Breast epithelium (tissue), 4 donors: ENCODE measurements around the gene CDC26. TPM values are rescaled to one million over a fixed set of nuclear protein-coding genes. Genes with fewer than 3 reads are reported as not detected.

Experiments
- DNase-seq, 2 donors: peaks; one replicate each; pipeline ENCODE4 v3.0.0-alpha.2; 2019; ENCODE audit warnings: low spot score in 2 of 2
- H3K27ac ChIP-seq, 2 donors: fragments of 200-600 bp; sonication (generic) in 1 of 2; one replicate each; pipeline ENCODE4 v1.5.1; 2016 to 2019; ENCODE audit warnings: mild to moderate bottlenecking in 1 of 2
- H3K27me3 ChIP-seq, 2 donors: fragments of 200-600 bp; sonication (generic) in 1 of 2; one replicate each; pipeline versions ENCODE4 v1.5.1 to v1.6.0; 2017 to 2019; ENCODE audit warnings: control low read depth in 1 of 2, mild to moderate bottlenecking in 1 of 2
- H3K36me3 ChIP-seq: fragments of 200-600 bp; one replicate; pipeline ENCODE4 v1.5.1; 2019
- H3K4me1 ChIP-seq, 2 donors: fragments of 200-600 bp; sonication (generic); one replicate each; pipeline ENCODE4 v1.5.1; 2016 to 2019; ENCODE audit warnings: control low read depth in 1 of 2
- H3K4me3 ChIP-seq, 3 donors: fragments of 200-600 bp; sonication (generic); 1 replicate in 2 of 3; 2 replicates in 1 of 3; pipeline ENCODE4 v1.5.1; 2016 to 2019; ENCODE audit warnings: mild to moderate bottlenecking in 3 of 3, moderate library complexity in 2 of 3
- H3K9me3 ChIP-seq, 2 donors: fragments of 200-600 bp; sonication (generic) in 1 of 2; one replicate each; pipeline ENCODE4 v1.5.1; 2016 to 2019; ENCODE audit warnings: control low read depth in 1 of 2
- CTCF ChIP-seq, 3 donors: fragments of 450-650 bp; IDR thresholded peaks; one replicate each; pipeline ENCODE4 v1.5.1; 2016 to 2017; ENCODE audit warnings: antibody characterized with exemption in 3 of 3, mild to moderate bottlenecking in 3 of 3, moderate library complexity in 3 of 3
- POLR2A ChIP-seq: fragments of 450-650 bp; IDR thresholded peaks from one replicate; pipeline ENCODE4 v1.6.1; 2016; ENCODE audit warnings: antibody characterized with exemption, mild to moderate bottlenecking, moderate library complexity
- POLR2AphosphoS5 ChIP-seq, 3 donors: sonication (generic); formaldehyde crosslinking; IDR thresholded peaks; one replicate each; pipeline ENCODE4 v1.6.1; 2017; ENCODE audit warnings: antibody characterized with exemption in 3 of 3
- intact Hi-C: fragments of 100-400 bp; cut with DNase I; formaldehyde crosslinking; loops from one replicate; pipeline ENCODE4 v1.15.1; 2023; ENCODE audit warnings: low total_unique reads
- total RNA-seq, 3 donors: library from RNA; depleted of rRNA; stranded (reverse); fragments of >200 nt; gene quantifications; one replicate each; pipeline ENCODE4 v1.1.0, GENCODE V29; 2016

Gene CDC26
- total RNA-seq, 3 donors from 2014 or later, result 32.0 to 46.2 (median 39.1) TPM

- Histone ChIP-seq H3K9me3 (no peaks in the 10 kb centered on the region), H3K27ac (peak overlapping the region; percentile 1 to 38), H3K36me3 (no peaks in the 10 kb centered on the region), H3K4me1 (peaks cover 0 to 4% of the 10 kb centered on the region in 2 donors), H3K27me3 (no peaks in the 10 kb centered on the region), H3K4me3 (no peak overlapping the region)
- peak in 1 of 2 donors; percentile 54 for DNase-seq
- no peak for TF ChIP-seq CTCF (IDR thresholded peaks at IDR 0.05)
- no peak for TF ChIP-seq POLR2AphosphoS5 (IDR thresholded peaks at IDR 0.05)
- TF ChIP-seq POLR2A, result no peak
- intact Hi-C loops, result no loop called here
Measured at GRCh38 chr9:113261917-113262671, 13.3 kb downstream of the CDC26 start.

DNA sequence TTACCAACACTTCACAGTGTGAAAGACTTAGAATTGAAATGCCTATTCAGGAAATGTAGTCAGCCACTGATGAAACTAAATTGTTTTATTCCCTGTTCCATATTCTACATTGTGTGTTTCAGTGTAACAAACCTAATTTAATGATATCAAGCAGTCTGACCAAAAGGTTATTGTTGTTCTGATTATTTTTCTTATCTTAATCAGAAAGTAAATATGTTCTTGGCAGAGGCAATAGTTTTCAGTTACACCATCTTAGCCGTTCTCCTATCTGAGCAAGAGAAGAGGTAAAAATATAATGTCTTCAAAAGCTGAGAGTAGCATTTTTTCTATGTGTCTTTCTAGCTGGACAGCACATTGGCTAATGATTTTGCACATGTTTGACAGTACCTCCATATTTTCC, 17.1 kb downstream of the CDC26 start:
- Histone ChIP-seq H3K9me3 (no peaks in the 10 kb centered on the region), H3K27ac (no peak overlapping the region), H3K4me3 (no peak overlapping the region), H3K36me3 (no peaks in the 10 kb centered on the region), H3K4me1 (peaks cover 0 to 4% of the 10 kb centered on the region in 2 donors), H3K27me3 (no peaks in the 10 kb centered on the region)
- intact Hi-C loops, result loop anchor here (5.0 kb wide), 1 partner anchor 1149 kb away; no protein-coding TSS in a partner anchor
- TF ChIP-seq POLR2A, result no peak
- TF ChIP-seq CTCF (IDR thresholded peaks at IDR 0.05), result no peak
- no peak for TF ChIP-seq POLR2AphosphoS5 (IDR thresholded peaks at IDR 0.05)
- no peak for DNase-seq

- H3K36me3 ChIP-seq, result no peaks in the 10 kb centered on the region
- peaks cover 0 to 4% of the 10 kb centered on the region in 2 donors for H3K4me1 ChIP-seq
- no peak overlapping the region for H3K27ac ChIP-seq
- no peak for DNase-seq
- H3K9me3 ChIP-seq, result no peaks in the 10 kb centered on the region
- TF ChIP-seq CTCF (IDR thresholded peaks at IDR 0.05) (no peak), POLR2AphosphoS5 (IDR thresholded peaks at IDR 0.05) (no peak), POLR2A (no peak)
- H3K27me3 ChIP-seq, result no peaks in the 10 kb centered on the region
- H3K4me3 ChIP-seq, result no peak overlapping the region
- intact Hi-C loops, result loop anchor here (5.0 kb wide), 1 partner anchor 1149 kb away; no protein-coding TSS in a partner anchor
Measured at GRCh38 chr9:113257863-113258262, 17.5 kb downstream of the CDC26 start.

DNA sequence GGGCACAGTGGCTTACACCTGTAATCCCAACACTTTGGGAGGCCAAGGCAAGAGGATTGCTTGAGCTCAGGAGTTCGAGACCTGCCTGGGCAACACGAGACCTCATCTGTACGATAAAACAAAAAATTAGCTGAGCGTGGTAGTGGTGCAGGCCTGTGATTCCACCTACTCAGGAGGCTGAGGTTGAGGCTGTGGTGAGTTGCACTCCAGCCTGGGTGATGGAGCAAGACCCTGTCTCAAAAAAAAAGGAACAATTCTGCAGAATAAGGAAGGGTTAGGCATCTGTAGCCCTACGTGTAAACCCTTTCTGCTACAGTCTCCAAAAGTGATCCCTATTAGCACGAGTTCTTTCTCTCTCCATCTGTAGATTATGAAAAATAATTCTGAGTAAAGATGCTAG, 19.9 kb downstream of the CDC26 start:
- intact Hi-C loops, result loop anchor here (5.0 kb wide), 1 partner anchor 1152 kb away; no protein-coding TSS in a partner anchor
- Histone ChIP-seq H3K27me3 (no peaks in the 10 kb centered on the region), H3K36me3 (no peaks in the 10 kb centered on the region), H3K4me1 (no peaks in the 10 kb centered on the region), H3K4me3 (no peak overlapping the region), H3K27ac (no peak overlapping the region), H3K9me3 (no peaks in the 10 kb centered on the region)
- TF ChIP-seq POLR2A (no peak), CTCF (IDR thresholded peaks at IDR 0.05) (no peak), POLR2AphosphoS5 (IDR thresholded peaks at IDR 0.05) (no peak)
- no peak for DNase-seq

DNA sequence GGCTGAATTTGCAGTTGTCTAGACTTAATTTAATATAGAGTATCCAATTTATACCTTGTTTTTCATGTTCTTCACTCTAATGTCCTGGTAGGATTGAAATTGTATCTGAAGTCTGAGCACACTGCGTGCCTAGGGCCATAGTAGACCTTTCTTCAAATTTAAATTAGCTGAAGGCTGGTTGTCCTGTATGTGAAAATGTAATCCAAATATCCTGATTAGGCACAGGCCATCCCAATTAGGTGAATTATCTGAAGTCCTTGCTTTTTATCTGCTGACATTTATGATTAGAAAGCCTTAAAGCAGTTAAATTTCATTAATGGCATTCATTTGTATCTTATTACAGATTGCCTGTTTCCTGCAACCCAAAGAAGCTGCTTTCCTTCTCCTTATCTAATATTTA, 20.4 kb downstream of the CDC26 start:
- no peak for DNase-seq
- no peaks in the 10 kb centered on the region for H3K9me3 ChIP-seq
- TF ChIP-seq CTCF (IDR thresholded peaks at IDR 0.05), result no peak
- TF ChIP-seq POLR2A, result no peak
- no peak for TF ChIP-seq POLR2AphosphoS5 (IDR thresholded peaks at IDR 0.05)

More for the DNA sequence above, 20.4 kb downstream of the CDC26 start:
- Histone ChIP-seq H3K36me3 (no peaks in the 10 kb centered on the region), H3K4me3 (no peak overlapping the region), H3K4me1 (no peaks in the 10 kb centered on the region), H3K27me3 (no peaks in the 10 kb centered on the region), H3K27ac (no peak overlapping the region)
- intact Hi-C loops, result loop anchor here (5.0 kb wide), 1 partner anchor 1152 kb away; no protein-coding TSS in a partner anchor
